ENCODE measurements around the gene ASPHD1.
"Not testable (repeated sequence)": the region's sequence is repeated elsewhere in the genome, so short reads cannot be mapped to it uniquely, and the experiment has no call there.

Gene ASPHD1

GRCh38 chr16:29909851-29910250, 9.6 kb downstream of the ASPHD1 start:
- not testable (repeated sequence) for DNase-seq

GRCh38 chr16:29910819-29911675, 10.8 kb downstream of the ASPHD1 start:
- no peak for DNase-seq

GRCh38 chr16:29911676-29912010, 11.4 kb downstream of the ASPHD1 start:
- DNase-seq: no peak

GRCh38 chr16:29912087-29912486, 11.8 kb downstream of the ASPHD1 start:
- DNase-seq: no peak

GRCh38 chr16:29913514-29913913, 13.2 kb downstream of the ASPHD1 start:
- no peak for DNase-seq

- DNase-seq: no peak
Observed at GRCh38 chr16:29915590-29916247, 15.4 kb downstream of the ASPHD1 start.

- DNase-seq: no peak
Observed at GRCh38 chr16:29916979-29917378, 16.7 kb downstream of the ASPHD1 start.

GRCh38 chr16:29920288-29921033, 20.2 kb downstream of the ASPHD1 start:
- DNase-seq: no peak

GRCh38 chr16:29921034-29921385, 20.7 kb downstream of the ASPHD1 start:
- no peak for DNase-seq

- no peak for DNase-seq
Observed at GRCh38 chr16:29922326-29922725, 22.0 kb downstream of the ASPHD1 start.

- no peak for DNase-seq
Observed at GRCh38 chr16:29922986-29923501, 22.8 kb downstream of the ASPHD1 start.

- DNase-seq: no peak
Observed at GRCh38 chr16:29925105-29925756, 24.9 kb downstream of the ASPHD1 start.

- DNase-seq: peak; percentile 82
Observed at GRCh38 chr16:29925781-29926710, 25.8 kb downstream of the ASPHD1 start, which contains the start of gene KCTD13. TSS of gene KCTD13 (minus strand) at chr16:29926226. CDS start at chr16:29926033, 193 bp downstream.

GRCh38 chr16:29926711-29927052, 26.4 kb downstream of the ASPHD1 start:
- peak; percentile 51 for DNase-seq

- DNase-seq: peak; percentile 8
Observed at GRCh38 chr16:29927070-29927905, 27.0 kb downstream of the ASPHD1 start.

- not testable (repeated sequence) for DNase-seq
Observed at GRCh38 chr16:29931750-29932149, 31.5 kb downstream of the ASPHD1 start.

GRCh38 chr16:29940656-29941055, 40.4 kb downstream of the ASPHD1 start:
- peak; percentile 28 for DNase-seq

- DNase-seq: peak; percentile 39
Observed at GRCh38 chr16:29943846-29944799, 43.8 kb downstream of the ASPHD1 start.

GRCh38 chr16:29947897-29948296, 47.6 kb downstream of the ASPHD1 start:
- DNase-seq: no peak

All from DMS79 treated with DMSO at 0.1 percent for 48 hours (cell line).